Fibroblast of villous mesenchyme (primary cell): ENCODE data around the gene MED7. TPM values are rescaled to one million over a fixed set of nuclear protein-coding genes. Genes with fewer than 3 reads are reported as not detected.

Experiments used
- DNase-seq: peaks from one replicate; pipeline ENCODE4 v3.0.0-alpha.2; 2010; ENCODE audit warnings: low read depth
- H3K4me3 ChIP-seq: 2 replicates; pipeline ENCODE4 v1.5.1; 2011; ENCODE audit warnings: low read depth, mild to moderate bottlenecking, low read length
- total RNA-seq: library from RNA; depleted of rRNA; stranded (reverse); fragments of >200 nt; gene quantifications from 2 replicates; pipeline ENCODE4 v1.2.3, GENCODE V29; 2012
- TF ChIP-seq, protein P1 (sequence below): IDR thresholded peaks from 2 replicates; pipeline ENCODE4 v1.5.1; 2012; ENCODE audit warnings: low read depth, mild to moderate bottlenecking, low read length; ENCODE audit not compliant: insufficient read depth

The MED7 gene
- total RNA-seq, 1 donor = 12.5 TPM

DNA sequence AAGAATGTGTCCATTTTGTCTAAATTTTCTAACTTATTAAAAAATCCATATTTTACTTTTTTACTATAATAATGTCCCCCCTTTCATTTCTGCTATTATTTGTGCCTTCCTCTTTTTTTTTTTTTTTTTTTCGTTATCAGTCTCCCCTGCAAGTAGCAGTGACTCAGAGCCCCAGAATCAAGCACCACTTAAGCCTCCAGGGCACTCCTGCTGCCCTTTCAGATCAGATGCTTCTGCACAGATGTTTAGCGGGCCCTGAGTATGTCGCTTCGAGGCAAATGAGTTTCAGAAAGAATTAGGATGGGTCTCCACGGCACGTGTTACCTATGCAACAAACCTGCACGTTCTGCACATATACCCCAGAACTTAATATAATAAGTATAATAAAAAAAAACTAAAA lies 11.7 kb downstream of the MED7 start:
- no peak overlapping the region for H3K4me3 ChIP-seq
- TF ChIP-seq, protein P1, sequence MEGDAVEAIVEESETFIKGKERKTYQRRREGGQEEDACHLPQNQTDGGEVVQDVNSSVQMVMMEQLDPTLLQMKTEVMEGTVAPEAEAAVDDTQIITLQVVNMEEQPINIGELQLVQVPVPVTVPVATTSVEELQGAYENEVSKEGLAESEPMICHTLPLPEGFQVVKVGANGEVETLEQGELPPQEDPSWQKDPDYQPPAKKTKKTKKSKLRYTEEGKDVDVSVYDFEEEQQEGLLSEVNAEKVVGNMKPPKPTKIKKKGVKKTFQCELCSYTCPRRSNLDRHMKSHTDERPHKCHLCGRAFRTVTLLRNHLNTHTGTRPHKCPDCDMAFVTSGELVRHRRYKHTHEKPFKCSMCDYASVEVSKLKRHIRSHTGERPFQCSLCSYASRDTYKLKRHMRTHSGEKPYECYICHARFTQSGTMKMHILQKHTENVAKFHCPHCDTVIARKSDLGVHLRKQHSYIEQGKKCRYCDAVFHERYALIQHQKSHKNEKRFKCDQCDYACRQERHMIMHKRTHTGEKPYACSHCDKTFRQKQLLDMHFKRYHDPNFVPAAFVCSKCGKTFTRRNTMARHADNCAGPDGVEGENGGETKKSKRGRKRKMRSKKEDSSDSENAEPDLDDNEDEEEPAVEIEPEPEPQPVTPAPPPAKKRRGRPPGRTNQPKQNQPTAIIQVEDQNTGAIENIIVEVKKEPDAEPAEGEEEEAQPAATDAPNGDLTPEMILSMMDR = no peak
- peak; percentile 33 for DNase-seq

GRCh38 chr5:157121709-157122108 lies 21.0 kb downstream of the MED7 start:
- DNase-seq = no peak
- no peak overlapping the region for H3K4me3 ChIP-seq
- TF ChIP-seq, protein P1 = no peak

- TF ChIP-seq, protein P1 = no peak
- H3K4me3 ChIP-seq = no peak overlapping the region
- DNase-seq = no peak
These were observed 22.6 kb downstream of the MED7 start for GRCh38 chr5:157120102-157120501.

- TF ChIP-seq, protein P1 = no peak
- no peak for DNase-seq
- H3K4me3 ChIP-seq = no peak overlapping the region
These were observed 26.1 kb downstream of the MED7 start for GRCh38 chr5:157116483-157116954.

- no peak for DNase-seq
- no peak overlapping the region for H3K4me3 ChIP-seq
- TF ChIP-seq, protein P1 = no peak
These were observed 27.2 kb downstream of the MED7 start for GRCh38 chr5:157115502-157115901.

- TF ChIP-seq, protein P1 = no peak
- no peak overlapping the region for H3K4me3 ChIP-seq
- no peak for DNase-seq
These were observed 27.7 kb downstream of the MED7 start for GRCh38 chr5:157115012-157115411.

GRCh38 chr5:157113002-157113401 lies 29.7 kb downstream of the MED7 start:
- TF ChIP-seq, protein P1 = no peak
- no peak overlapping the region for H3K4me3 ChIP-seq
- DNase-seq = peak; percentile 26
